GM19395 (cell line): Measurements from ENCODE around the gene ABCA1.
"Not testable (repeated sequence)": the region's sequence is repeated elsewhere in the genome, so short reads cannot be mapped to it uniquely, and the experiment has no call there.

ENCODE experiments used
- ATAC-seq: cut with Tn5 transposase; IDR thresholded peaks from one replicate; pipeline ENCODE4 v1.9.1; 2021; ENCODE audit warnings: mild to moderate bottlenecking, moderate library complexity; ENCODE audit not compliant: unreplicated experiment

Gene ABCA1

GRCh38 chr9:104769655-104770054 is 158.3 kb downstream of the ABCA1 start:
- ATAC-seq = peak; percentile 52

GRCh38 chr9:104769029-104769428 is 158.9 kb downstream of the ABCA1 start:
- not testable (repeated sequence) for ATAC-seq

DNA sequence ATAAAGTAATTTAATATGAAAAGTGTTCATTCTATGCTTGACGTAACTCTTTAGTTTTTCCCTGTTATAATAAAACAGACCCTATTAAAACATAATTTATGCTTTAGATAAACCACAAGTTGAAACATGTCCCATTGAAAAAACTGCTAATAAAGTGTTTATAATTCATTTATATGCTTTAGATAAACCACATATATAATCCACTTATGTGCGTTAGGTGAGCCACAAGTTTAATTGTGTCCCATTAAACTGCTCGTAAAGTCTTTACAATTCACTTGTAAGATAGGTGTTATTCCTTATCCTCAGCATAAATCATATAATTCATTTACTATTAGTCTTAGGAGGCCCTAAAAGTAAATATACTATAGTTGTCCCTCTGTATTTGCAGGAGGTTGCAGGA is 160.4 kb downstream of the ABCA1 start:
- ATAC-seq = no peak

- no peak for ATAC-seq
Observed at GRCh38 chr9:104766025-104766424, 161.9 kb downstream of the ABCA1 start.

- peak; percentile 29 for ATAC-seq
Observed at GRCh38 chr9:104765138-104765537, 162.8 kb downstream of the ABCA1 start.

- no peak for ATAC-seq
Observed at GRCh38 chr9:104758974-104759373, 169.0 kb downstream of the ABCA1 start.

GRCh38 chr9:104750185-104750767 is 177.7 kb downstream of the ABCA1 start:
- peak; percentile 34 for ATAC-seq

DNA sequence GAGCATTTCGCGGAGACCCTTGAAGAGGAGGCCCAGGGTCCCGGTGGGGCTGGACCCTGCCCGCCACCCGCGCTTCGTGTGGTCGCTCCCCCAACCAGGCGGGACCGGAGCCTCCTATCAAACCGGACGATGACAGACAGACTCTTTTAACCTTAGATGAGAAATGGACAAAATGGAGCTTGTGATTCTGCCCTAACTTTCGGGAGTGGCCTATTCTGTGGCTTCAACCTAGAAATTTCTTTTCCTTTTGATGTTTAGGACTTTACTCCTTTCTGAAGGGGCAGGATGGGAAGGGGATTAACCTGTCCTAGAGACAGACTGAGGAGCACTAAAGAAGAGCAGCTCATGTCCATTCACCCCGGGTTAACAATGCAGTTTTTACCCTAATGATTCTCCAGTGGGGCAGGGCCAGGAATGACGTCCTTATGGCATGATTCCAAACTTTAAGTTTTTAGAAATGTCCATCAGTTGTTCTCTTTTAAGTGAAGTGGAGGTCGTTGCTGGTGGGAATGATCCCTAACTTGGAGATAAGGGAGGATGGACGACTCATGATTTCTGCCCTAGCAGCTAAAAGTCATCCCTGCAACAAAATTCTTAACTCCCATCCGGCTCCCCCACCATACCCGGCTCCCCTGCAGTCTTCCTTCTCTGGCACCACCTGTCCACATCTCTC is 179.5 kb downstream of the ABCA1 start:
- peak; percentile 5 for ATAC-seq

DNA sequence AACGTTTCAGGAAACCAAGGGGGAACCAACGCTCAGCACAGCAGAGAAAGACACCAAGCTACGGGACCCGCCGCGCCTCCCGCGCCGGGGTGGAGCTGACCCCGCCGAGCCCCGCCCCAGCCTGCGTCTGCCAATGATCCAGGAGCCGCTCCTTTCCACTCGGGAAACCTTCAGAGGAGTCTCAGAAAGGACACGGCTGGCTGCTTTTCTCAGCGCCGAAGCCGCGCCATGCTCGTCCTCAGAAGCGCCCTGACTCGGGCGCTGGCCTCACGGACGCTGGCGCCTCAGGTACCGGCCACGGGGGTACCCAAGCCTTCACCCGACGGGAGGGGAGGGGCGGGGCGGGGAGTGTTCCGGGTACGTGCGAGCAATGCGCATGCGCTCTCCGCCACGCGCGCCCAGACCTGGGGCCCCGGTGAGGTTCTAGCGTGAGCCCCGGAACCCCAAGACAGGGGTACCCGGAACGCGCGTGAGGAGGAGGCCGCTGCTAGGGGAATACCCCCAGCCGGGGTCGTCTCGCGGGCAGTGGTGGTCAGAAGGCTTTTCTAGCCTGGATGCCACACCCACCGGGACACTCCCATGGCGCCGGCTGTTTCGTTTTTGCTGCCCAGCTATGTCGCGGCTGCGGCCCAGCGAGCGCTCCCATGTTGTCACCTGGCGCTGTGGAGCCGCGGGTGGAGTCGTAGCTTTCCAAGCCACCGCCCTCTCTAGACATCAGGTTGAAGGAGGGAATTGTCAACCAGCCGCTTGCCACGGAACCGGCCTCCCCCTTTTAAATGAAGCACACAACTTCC is 180.2 kb downstream of the ABCA1 start, which contains the start of gene NIPSNAP3A:
NIPSNAP3A (plus strand) TSS at position 119 of the 794 bp plus-strand sequence; CDS start at position 229, 110 bp downstream.
- peak; percentile 88 for ATAC-seq

- ATAC-seq = no peak
Observed at GRCh38 chr9:104747245-104747564, 180.8 kb downstream of the ABCA1 start.

DNA sequence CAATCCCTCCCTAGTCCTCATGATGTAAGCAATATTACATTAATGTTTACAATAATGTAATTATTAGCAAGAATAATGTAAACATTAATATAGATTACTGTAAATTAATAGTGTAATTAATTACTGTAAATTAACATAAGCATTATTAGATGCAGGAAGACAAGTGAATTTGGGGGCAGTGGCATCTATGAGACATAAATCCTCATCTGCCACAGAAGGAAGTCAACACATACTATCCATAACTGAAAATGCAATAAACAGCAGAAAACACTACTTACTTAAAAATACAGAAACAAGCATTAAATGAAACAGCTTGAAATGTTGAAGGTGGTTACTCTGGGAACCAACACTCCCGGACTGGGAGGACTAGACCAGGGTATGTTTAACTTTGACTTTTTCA is 181.2 kb downstream of the ABCA1 start:
- no peak for ATAC-seq

DNA sequence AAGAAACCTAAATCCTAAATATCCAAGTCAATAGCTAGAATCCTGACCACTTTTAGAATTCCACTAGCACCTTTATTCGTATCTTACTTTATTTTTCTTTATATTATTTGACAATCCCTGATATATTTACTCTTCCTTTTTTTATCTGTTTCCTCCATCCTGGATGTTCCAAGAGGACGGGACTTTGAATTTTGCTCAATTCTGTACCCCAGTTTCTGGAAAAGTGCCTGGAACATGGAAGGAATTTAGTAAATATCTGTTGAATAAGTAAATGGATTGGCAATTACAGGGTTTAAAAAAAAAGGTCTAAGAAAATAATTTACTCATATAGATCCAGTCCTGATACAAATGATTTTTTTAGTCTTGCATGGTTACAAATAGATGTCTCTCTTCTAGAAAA is 181.7 kb downstream of the ABCA1 start:
- no peak for ATAC-seq

GRCh38 chr9:104745852-104746251 is 182.1 kb downstream of the ABCA1 start:
- ATAC-seq = no peak

DNA sequence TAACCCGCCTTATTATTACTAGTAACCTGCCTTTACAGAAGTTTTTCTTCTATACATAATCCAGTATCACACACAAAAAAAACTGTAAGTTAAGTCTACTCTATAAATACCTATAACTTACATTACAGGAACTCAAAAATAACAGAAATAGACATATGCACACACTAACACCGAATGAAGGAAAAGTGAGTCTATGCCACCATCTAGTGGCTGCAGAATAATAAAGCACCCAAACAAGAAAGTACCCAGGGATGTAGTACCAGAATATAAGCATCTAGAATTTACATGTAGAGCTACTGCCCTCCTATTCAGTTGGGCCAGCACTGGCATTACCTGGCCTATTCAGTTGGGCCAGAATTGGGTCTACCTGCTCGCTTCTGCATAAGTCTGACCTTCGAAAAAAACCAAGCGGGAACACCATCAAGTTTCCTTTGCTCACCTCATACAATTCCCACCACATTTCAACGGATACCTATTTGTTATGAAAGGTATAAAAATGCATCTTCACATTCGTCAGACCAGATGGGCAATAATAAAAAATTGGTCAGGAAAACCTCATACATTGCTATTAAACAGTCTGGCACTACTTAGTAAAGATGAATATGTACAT is 184.5 kb downstream of the ABCA1 start:
- peak; percentile 53 for ATAC-seq

DNA sequence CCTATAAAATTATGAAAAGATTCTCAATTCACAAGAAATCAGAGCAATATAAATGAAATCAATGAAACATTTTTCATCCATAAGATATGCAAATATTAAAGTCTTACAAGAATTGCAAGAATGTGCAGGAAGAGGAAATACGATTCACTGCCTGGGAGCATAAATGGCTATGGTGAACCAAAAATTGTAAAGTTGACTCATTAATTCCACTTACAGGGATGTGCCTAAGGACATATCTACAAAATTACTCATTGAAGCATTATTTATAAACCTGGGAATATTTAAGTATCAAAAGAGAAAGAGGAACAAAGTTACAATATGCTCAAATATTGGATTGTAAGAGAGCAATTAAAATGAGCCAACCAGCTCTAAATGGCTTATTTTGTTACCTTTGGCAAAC is 187.3 kb downstream of the ABCA1 start:
- no peak for ATAC-seq

GRCh38 chr9:104738452-104738851 is 189.5 kb downstream of the ABCA1 start:
- no peak for ATAC-seq
